ENCODE results near the gene EIF2A. TPM values are rescaled to one million over a fixed set of nuclear protein-coding genes. Genes with fewer than 3 reads are reported as not detected.

EIF2A gene
- total and polyA plus RNA-seq, 2 of the 13 experiments (the other 11 are each of a cell fraction or from before 2014, with no cell fraction given), result 124 to 139 TPM

GRCh38 chr3:150613709-150614480, 67.3 kb downstream of the EIF2A start:
- Histone ChIP-seq H3K27me3 (ENCODE audit: control insufficient read depth in 1 of 2, insufficient read depth in 2 of 2, low read length in 2 of 2) (no peaks in the 10 kb centered on the region), H3K27ac (ENCODE audit: extremely low read length, insufficient read depth, low read length) (no peak overlapping the region), H3K79me2 (ENCODE audit: insufficient read depth, low read length) (peaks cover 69% of the 10 kb centered on the region), H3K4me1 (ENCODE audit: insufficient read depth, low read length) (no peaks in the 10 kb centered on the region), H3K9ac (ENCODE audit: insufficient read depth, low read depth, low read length) (no peak overlapping the region), H4K20me1 (ENCODE audit: insufficient read depth, low read length) (0 out of 2 replicates have a peak, but pooled peaks cover 8% of the 10 kb centered on the region), H3K4me2 (ENCODE audit: low read depth, low read length) (no peak overlapping the region), H3K36me3 (replicated peaks in 1 of 2; ENCODE audit: control insufficient read depth in 1 of 2, insufficient read depth in 2 of 2, low read length in 2 of 2) (peaks cover 0 to 15% of the 10 kb centered on the region in 2 experiments; a peak in 3 of 5 replicates), H3K9me3 (ENCODE audit: low read length) (no peaks in the 10 kb centered on the region), H2AFZ (ENCODE audit: low read length) (no peak overlapping the region), H3K4me3 (replicated peaks in 1 of 3; ENCODE audit: insufficient read depth in 1 of 3, low read depth in 2 of 3, low read length in 3 of 3) (no peak overlapping the region)
- BruUV-seq (replicated peaks), result no TSS peak
- in situ Hi-C loops (cut with HindIII; ENCODE audit: extremely low pct_ligation_motif_present, low pct_unique_long_range_greater_than_20kb), result no loop called here
- WGBS (ENCODE audit: low lambda C conversion rate), result 97% methylated on average over 2 of the region's 2 CpGs
- intact Hi-C loops (cut with micrococcal nuclease; ENCODE audit: unreplicated experiment), result no loop called here
- ATAC-seq (no peak), FAIRE-seq (no peak), DNase-seq (ENCODE audit: low spot score) (no peak)
- TF ChIP-seq, protein P1, sequence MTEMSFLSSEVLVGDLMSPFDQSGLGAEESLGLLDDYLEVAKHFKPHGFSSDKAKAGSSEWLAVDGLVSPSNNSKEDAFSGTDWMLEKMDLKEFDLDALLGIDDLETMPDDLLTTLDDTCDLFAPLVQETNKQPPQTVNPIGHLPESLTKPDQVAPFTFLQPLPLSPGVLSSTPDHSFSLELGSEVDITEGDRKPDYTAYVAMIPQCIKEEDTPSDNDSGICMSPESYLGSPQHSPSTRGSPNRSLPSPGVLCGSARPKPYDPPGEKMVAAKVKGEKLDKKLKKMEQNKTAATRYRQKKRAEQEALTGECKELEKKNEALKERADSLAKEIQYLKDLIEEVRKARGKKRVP (CRISPR knock-in tag; IDR thresholded peaks at IDR 0.05), result no peak
- no peak for TF ChIP-seq ZNF451 (CRISPR knock-in tag; IDR thresholded peaks at IDR 0.05)
- no peak for TF ChIP-seq NR1H2 (CRISPR knock-in tag; IDR thresholded peaks at IDR 0.05; ENCODE audit: borderline replicate concordance, low read depth)
- no peak for TF ChIP-seq HOXA5 (CRISPR knock-in tag; IDR thresholded peaks at IDR 0.05)
- TF ChIP-seq ZNF616 (CRISPR knock-in tag; IDR thresholded peaks at IDR 0.05; ENCODE audit: low read depth), result no peak
- no peak for TF ChIP-seq ETV6 (CRISPR knock-in tag; conservative IDR thresholded peaks at IDR 0.05)
- TF ChIP-seq ZNF891 (CRISPR knock-in tag; IDR thresholded peaks at IDR 0.05), result no peak
- TF ChIP-seq HMG20B (CRISPR knock-in tag; conservative IDR thresholded peaks at IDR 0.05), result no peak
- no peak for TF ChIP-seq SP4 (CRISPR knock-in tag; IDR thresholded peaks at IDR 0.05)
- no peak for TF ChIP-seq NR2F6 (IDR thresholded peaks at IDR 0.05)
- TF ChIP-seq NR2F6 (CRISPR knock-in tag; IDR thresholded peaks at IDR 0.05), result no peak
- TF ChIP-seq KDM5A (IDR thresholded peaks at IDR 0.05; ENCODE audit: borderline replicate concordance, low read length), result no peak
- TF ChIP-seq GZF1 (CRISPR knock-in tag; IDR thresholded peaks at IDR 0.05), result no peak
- no peak for TF ChIP-seq SRSF1 (optimal IDR thresholded peaks at IDR 0.05; ENCODE audit: low read depth, low read length)
- TF ChIP-seq ZFP82 (CRISPR knock-in tag; IDR thresholded peaks at IDR 0.05; ENCODE audit: borderline replicate concordance), result no peak
- TF ChIP-seq NFE2L2 (IDR thresholded peaks at IDR 0.05; ENCODE audit: low read length), result no peak
- TF ChIP-seq ZNF569 (CRISPR knock-in tag; IDR thresholded peaks at IDR 0.05; ENCODE audit: borderline replicate concordance), result no peak
- TF ChIP-seq RBFOX2 (IDR thresholded peaks at IDR 0.05; ENCODE audit: low read depth, low read length), result no peak
- no peak for TF ChIP-seq MAFF (IDR thresholded peaks at IDR 0.05; ENCODE audit: low read depth, low read length)
- POLR2A ChIA-PET, result interaction anchor here (1.5 kb wide), 1 partner anchor 11 kb away, joined by 5 read pairs; the partner anchor contains the start of gene SELENOT
- CTCF ChIA-PET (ENCODE audit: low intra/inter-chr PET ratio, low total read pairs), result no interaction called here
